Measurements from ENCODE around the gene KRT12. TPM values are rescaled to one million over a fixed set of nuclear protein-coding genes. Genes with fewer than 3 reads are reported as not detected.

Gene KRT12
- total and polyA plus RNA-seq, 2 donors: 0.52 to 1.6 TPM

DNA sequence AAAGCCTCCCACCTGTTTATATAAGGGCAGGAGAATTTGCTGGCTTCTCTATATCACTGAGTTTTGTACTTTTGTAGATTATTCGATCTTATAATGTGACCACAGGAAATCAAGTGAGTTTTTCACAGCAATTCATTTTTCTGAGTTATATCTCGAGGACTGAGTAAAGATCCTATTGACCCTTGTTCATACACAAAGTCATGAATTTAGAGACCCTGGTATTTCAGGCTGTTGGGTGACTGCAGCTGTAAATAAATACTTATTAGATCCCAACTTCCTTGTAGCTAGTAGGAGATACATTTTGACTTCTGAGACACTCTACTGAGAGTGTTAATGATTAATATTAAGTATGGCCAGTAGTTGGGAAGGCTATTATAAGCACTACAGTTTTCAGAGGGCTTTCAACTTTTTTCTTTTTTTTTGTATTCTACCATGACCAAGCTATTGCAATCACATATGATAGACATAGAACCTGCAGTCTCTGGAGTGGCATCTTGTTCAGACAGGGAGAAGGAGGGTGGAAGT is 21.2 kb upstream of the KRT12 start:
- H3K27me3 ChIP-seq (ENCODE audit: control insufficient read depth in 2 of 2, insufficient read depth in 1 of 2, low read length in 1 of 2): peaks cover 0 to 6% of the 10 kb centered on the region in 2 donors
- no peaks in the 10 kb centered on the region for H3K4me1 ChIP-seq (ENCODE audit: control insufficient read depth in 2 of 2, insufficient read depth in 2 of 2, low read length in 2 of 2)
- no peaks in the 10 kb centered on the region for H3K36me3 ChIP-seq (ENCODE audit: control insufficient read depth in 2 of 2, insufficient read depth in 2 of 2, low read length in 1 of 2)
- no peaks in the 10 kb centered on the region for H3K9me3 ChIP-seq (ENCODE audit: control insufficient read depth in 2 of 2, insufficient read depth in 1 of 2, low read length in 1 of 2)
- WGBS: 90% methylated on average over 2 of the region's 2 CpGs
- DNase-seq (ENCODE audit: low read depth in 6 of 9, low spot score in 9 of 9): no peak
- H3K27ac ChIP-seq (ENCODE audit: low read depth in 1 of 2, low read length in 1 of 2): no peak overlapping the region
- no peak overlapping the region for H3K4me3 ChIP-seq (ENCODE audit: low read length in 2 of 2)

DNA sequence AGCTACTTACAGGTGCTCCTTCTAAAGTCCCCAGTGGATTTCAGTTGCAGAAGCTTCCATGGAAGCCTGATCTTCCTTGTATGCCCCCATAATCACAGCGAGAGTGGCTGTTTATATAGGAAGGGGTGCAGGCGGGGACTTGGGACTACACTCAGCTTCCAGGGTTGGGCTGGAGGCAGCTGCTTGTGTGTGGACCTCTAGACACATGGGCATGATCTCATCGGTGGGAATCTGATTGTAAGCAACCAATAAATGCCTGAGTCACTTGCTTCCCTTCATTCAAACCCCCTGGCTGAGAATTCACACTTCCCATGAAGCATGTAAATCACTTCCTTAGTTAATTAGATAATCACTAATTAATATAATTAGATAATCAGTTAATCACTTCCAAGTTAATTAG is 19.1 kb upstream of the KRT12 start:
- no peak for DNase-seq (ENCODE audit: low read depth in 6 of 9, low spot score in 9 of 9)
- Histone ChIP-seq H3K4me1 (ENCODE audit: control insufficient read depth in 2 of 2, insufficient read depth in 2 of 2, low read length in 2 of 2) (no peaks in the 10 kb centered on the region), H3K27me3 (ENCODE audit: control insufficient read depth in 2 of 2, insufficient read depth in 1 of 2, low read length in 1 of 2) (peaks cover 0 to 6% of the 10 kb centered on the region in 2 donors), H3K27ac (ENCODE audit: low read depth in 1 of 2, low read length in 1 of 2) (no peak overlapping the region), H3K4me3 (ENCODE audit: low read length in 2 of 2) (no peak overlapping the region), H3K36me3 (ENCODE audit: control insufficient read depth in 2 of 2, insufficient read depth in 2 of 2, low read length in 1 of 2) (no peaks in the 10 kb centered on the region), H3K9me3 (ENCODE audit: control insufficient read depth in 2 of 2, insufficient read depth in 1 of 2, low read length in 1 of 2) (no peaks in the 10 kb centered on the region)
- 87% methylated on average over 3 of the region's 3 CpGs for WGBS

DNA sequence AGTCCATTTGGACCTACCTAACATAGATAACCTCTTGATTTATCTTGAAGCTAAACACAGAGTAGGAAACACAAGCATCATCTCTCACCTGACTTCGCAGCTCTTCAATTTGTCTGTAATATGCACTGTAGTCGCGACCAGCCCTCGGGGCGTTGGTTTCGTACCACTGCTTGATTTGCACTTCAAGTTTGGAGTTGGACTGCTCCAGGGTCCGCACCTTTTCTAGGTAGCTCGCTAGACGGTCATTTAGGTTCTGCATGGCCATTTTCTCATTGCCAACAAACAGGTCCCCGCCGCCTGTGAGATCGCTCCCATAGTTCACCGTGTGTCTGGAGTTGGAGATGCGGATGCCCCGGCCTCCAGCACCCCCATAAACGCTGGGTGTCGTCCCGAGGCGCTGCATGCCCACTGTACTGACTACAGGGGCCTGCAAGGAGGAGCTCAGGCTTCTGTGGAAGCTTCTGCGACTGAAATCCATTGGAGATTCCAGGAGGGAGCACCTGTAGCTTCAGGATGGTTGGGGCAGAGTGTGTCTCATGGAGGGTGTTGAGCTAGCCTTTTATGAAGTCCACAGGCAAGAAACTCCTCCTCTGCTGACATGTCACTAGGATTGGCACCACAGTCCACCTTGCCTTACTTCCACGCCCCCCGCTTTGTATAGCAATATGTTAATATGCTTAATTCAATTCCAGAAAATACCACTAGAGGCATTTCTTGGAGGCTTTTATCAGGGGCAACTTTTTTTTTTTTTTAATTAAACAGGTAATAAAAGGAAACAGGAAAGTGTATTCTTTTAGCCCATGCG is 17.9 kb upstream of the KRT12 start, which contains the start of gene KRT20:
Gene KRT20 (minus strand): TSS at position 535 of the 805 bp plus-strand sequence. CDS start 57 bp downstream, at position 478.
- Histone ChIP-seq H3K9me3 (ENCODE audit: control insufficient read depth in 2 of 2, insufficient read depth in 1 of 2, low read length in 1 of 2) (no peaks in the 10 kb centered on the region), H3K36me3 (ENCODE audit: control insufficient read depth in 2 of 2, insufficient read depth in 2 of 2, low read length in 1 of 2) (no peaks in the 10 kb centered on the region), H3K4me1 (ENCODE audit: control insufficient read depth in 2 of 2, insufficient read depth in 2 of 2, low read length in 2 of 2) (no peaks in the 10 kb centered on the region), H3K4me3 (ENCODE audit: low read length in 2 of 2) (no peak within 1 kb of the TSS), H3K27me3 (ENCODE audit: control insufficient read depth in 2 of 2, insufficient read depth in 1 of 2, low read length in 1 of 2) (peaks cover 0 to 6% of the 10 kb centered on the region in 2 donors), H3K27ac (ENCODE audit: low read depth in 1 of 2, low read length in 1 of 2) (no peak within 1 kb of the TSS)
- no peak for DNase-seq (ENCODE audit: low read depth in 6 of 9, low spot score in 9 of 9)
- WGBS: 95% methylated on average over 23 of the region's 23 CpGs

DNA sequence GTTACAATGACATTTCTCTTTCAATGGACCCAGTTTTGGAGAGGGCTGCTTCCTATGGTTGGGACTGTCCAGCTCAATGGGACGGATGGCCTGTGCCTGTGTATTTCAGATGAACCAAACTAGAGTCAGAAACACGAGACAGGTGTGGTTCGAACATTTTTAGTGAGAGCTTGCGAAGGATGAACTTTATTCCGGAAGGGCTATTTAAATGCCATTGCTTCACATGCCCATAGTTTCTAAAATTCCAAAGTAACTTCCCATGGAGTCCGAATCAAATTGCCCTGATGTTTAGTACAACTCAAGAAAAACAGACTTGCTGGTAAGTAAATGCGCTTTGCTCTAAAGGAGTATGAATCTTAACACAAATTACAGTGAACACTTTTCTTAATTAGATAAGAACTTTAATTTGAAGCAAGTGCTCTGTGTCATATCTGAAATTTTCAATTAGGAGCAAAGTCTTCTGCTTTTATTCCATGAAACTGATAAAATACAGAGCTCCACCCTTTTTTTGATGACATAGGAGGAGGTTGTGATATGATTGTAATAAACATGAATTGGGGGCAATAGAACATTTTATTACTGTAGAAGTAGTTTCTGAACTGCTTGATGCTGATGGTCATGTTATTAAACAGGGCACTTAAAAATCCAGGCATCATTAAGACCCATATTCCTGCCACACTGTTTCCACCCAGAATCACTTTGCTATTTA is 16.8 kb upstream of the KRT12 start:
- H3K27me3 ChIP-seq (ENCODE audit: control insufficient read depth in 2 of 2, insufficient read depth in 1 of 2, low read length in 1 of 2): peaks cover 0 to 6% of the 10 kb centered on the region in 2 donors
- 98% methylated on average over 7 of the region's 7 CpGs for WGBS
- no peak for DNase-seq (ENCODE audit: low read depth in 6 of 9, low spot score in 9 of 9)
- H3K4me1 ChIP-seq (ENCODE audit: control insufficient read depth in 2 of 2, insufficient read depth in 2 of 2, low read length in 2 of 2): no peaks in the 10 kb centered on the region
- no peaks in the 10 kb centered on the region for H3K9me3 ChIP-seq (ENCODE audit: control insufficient read depth in 2 of 2, insufficient read depth in 1 of 2, low read length in 1 of 2)
- no peaks in the 10 kb centered on the region for H3K36me3 ChIP-seq (ENCODE audit: control insufficient read depth in 2 of 2, insufficient read depth in 2 of 2, low read length in 1 of 2)
- H3K4me3 ChIP-seq (ENCODE audit: low read length in 2 of 2): no peak overlapping the region
- no peak overlapping the region for H3K27ac ChIP-seq (ENCODE audit: low read depth in 1 of 2, low read length in 1 of 2)

DNA sequence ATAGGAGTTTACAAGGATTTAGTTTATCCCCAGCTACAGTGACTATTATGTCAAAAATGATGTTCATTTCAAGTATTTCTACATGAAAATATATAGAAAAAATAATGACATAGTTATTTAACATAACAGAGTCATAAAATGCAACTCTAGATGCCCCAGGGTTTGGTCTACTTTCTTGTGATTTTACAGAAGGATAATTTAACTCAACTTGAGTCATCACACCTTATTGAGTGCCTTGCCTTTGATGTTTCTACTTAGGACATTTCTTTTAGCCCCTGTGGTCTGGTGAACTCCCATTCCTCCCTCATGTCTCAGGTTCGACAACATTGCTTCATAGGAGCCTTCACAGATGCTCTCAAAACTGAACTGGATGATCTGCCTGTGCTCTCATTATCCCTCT is 16.0 kb upstream of the KRT12 start:
- no peaks in the 10 kb centered on the region for H3K36me3 ChIP-seq (ENCODE audit: control insufficient read depth in 2 of 2, insufficient read depth in 2 of 2, low read length in 1 of 2)
- peaks cover 0 to 6% of the 10 kb centered on the region in 2 donors for H3K27me3 ChIP-seq (ENCODE audit: control insufficient read depth in 2 of 2, insufficient read depth in 1 of 2, low read length in 1 of 2)
- H3K4me3 ChIP-seq (ENCODE audit: low read length in 2 of 2): no peak overlapping the region
- DNase-seq (ENCODE audit: low read depth in 6 of 9, low spot score in 9 of 9): no peak
- 95% methylated on average over 1 of the region's 1 CpG for WGBS
- no peaks in the 10 kb centered on the region for H3K4me1 ChIP-seq (ENCODE audit: control insufficient read depth in 2 of 2, insufficient read depth in 2 of 2, low read length in 2 of 2)
- H3K9me3 ChIP-seq (ENCODE audit: control insufficient read depth in 2 of 2, insufficient read depth in 1 of 2, low read length in 1 of 2): no peaks in the 10 kb centered on the region
- H3K27ac ChIP-seq (ENCODE audit: low read depth in 1 of 2, low read length in 1 of 2): no peak overlapping the region

DNA sequence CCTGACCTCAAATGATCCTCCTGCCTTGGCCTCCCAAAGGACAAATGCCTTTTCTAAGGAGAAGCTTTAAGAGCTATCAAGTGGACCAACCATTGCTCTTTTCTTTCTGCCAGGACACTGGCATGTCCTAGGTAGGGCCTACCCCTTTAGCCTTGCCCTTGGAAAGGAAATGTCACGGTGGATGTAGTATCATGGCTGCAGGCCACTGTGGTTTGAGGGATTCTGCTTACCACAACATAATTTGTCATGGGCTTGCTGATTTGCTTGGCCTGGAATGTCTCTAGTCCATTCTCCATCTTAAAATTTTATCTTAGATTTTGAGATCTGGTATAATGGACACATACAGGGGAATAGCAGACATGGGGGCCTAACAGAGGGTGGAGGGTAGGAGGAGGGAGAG is 12.0 kb upstream of the KRT12 start:
- Histone ChIP-seq H3K4me1 (ENCODE audit: control insufficient read depth in 2 of 2, insufficient read depth in 2 of 2, low read length in 2 of 2) (no peaks in the 10 kb centered on the region), H3K9me3 (ENCODE audit: control insufficient read depth in 2 of 2, insufficient read depth in 1 of 2, low read length in 1 of 2) (no peaks in the 10 kb centered on the region), H3K36me3 (ENCODE audit: control insufficient read depth in 2 of 2, insufficient read depth in 2 of 2, low read length in 1 of 2) (no peaks in the 10 kb centered on the region), H3K4me3 (ENCODE audit: low read length in 2 of 2) (no peak overlapping the region), H3K27ac (ENCODE audit: low read depth in 1 of 2, low read length in 1 of 2) (no peak overlapping the region), H3K27me3 (ENCODE audit: control insufficient read depth in 2 of 2, insufficient read depth in 1 of 2, low read length in 1 of 2) (no peaks in the 10 kb centered on the region)
- WGBS: 92% methylated on average over 1 of the region's 1 CpG
- DNase-seq (ENCODE audit: low read depth in 6 of 9, low spot score in 9 of 9): no peak

DNA sequence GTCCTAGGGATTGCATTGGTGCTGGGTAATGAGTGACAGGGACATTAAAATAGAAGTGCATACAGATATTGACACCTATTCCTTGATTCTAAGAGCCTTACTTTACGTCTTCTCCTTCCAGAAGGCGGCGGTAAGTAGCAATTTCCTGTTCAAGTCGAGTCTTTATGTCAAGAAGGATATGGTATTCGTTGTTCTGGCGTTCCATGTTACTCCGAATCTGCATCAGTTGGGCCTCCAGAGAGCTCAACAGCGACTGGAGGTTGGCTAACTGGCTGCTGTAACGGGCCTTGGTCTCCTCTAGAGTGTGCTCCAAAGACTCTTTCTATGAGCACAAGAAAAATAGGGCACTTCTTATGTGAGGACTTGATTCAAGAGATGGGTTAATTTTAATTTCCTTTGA is 11.0 kb upstream of the KRT12 start:
- no peaks in the 10 kb centered on the region for H3K27me3 ChIP-seq (ENCODE audit: control insufficient read depth in 2 of 2, insufficient read depth in 1 of 2, low read length in 1 of 2)
- 94% methylated on average over 9 of the region's 9 CpGs for WGBS
- no peaks in the 10 kb centered on the region for H3K36me3 ChIP-seq (ENCODE audit: control insufficient read depth in 2 of 2, insufficient read depth in 2 of 2, low read length in 1 of 2)
- no peak for DNase-seq (ENCODE audit: low read depth in 6 of 9, low spot score in 9 of 9)
- no peak overlapping the region for H3K27ac ChIP-seq (ENCODE audit: low read depth in 1 of 2, low read length in 1 of 2)
- H3K9me3 ChIP-seq (ENCODE audit: control insufficient read depth in 2 of 2, insufficient read depth in 1 of 2, low read length in 1 of 2): no peaks in the 10 kb centered on the region
- H3K4me1 ChIP-seq (ENCODE audit: control insufficient read depth in 2 of 2, insufficient read depth in 2 of 2, low read length in 2 of 2): no peaks in the 10 kb centered on the region
- H3K4me3 ChIP-seq (ENCODE audit: low read length in 2 of 2): no peak overlapping the region

DNA sequence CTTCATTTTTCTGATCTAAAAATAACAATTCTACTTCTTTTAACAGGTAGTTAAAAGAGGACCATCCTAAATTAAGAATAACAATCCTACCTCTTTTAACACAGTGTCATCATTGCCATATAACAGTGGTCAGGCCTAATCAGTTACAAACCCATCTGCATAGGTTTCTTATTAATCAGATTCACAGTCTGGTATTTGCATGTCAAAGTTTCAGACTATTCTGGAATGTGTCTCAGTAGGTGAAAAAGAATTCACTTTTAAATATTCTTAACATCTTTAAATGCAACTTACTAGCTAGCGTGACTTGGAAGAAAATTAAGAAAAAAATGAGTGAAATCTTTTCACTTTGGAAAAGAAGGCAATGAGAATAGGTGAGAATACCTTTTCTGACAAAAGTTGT is 6.8 kb upstream of the KRT12 start:
- Histone ChIP-seq H3K36me3 (ENCODE audit: control insufficient read depth in 2 of 2, insufficient read depth in 2 of 2, low read length in 1 of 2) (no peaks in the 10 kb centered on the region), H3K4me1 (ENCODE audit: control insufficient read depth in 2 of 2, insufficient read depth in 2 of 2, low read length in 2 of 2) (no peaks in the 10 kb centered on the region), H3K27ac (ENCODE audit: low read depth in 1 of 2, low read length in 1 of 2) (no peak overlapping the region), H3K27me3 (ENCODE audit: control insufficient read depth in 2 of 2, insufficient read depth in 1 of 2, low read length in 1 of 2) (peaks cover 0 to 2% of the 10 kb centered on the region in 2 donors), H3K9me3 (ENCODE audit: control insufficient read depth in 2 of 2, insufficient read depth in 1 of 2, low read length in 1 of 2) (no peaks in the 10 kb centered on the region), H3K4me3 (ENCODE audit: low read length in 2 of 2) (no peak overlapping the region)
- 100% methylated on average over 1 of the region's 1 CpG for WGBS
- no peak for DNase-seq (ENCODE audit: low read depth in 6 of 9, low spot score in 9 of 9)

DNA sequence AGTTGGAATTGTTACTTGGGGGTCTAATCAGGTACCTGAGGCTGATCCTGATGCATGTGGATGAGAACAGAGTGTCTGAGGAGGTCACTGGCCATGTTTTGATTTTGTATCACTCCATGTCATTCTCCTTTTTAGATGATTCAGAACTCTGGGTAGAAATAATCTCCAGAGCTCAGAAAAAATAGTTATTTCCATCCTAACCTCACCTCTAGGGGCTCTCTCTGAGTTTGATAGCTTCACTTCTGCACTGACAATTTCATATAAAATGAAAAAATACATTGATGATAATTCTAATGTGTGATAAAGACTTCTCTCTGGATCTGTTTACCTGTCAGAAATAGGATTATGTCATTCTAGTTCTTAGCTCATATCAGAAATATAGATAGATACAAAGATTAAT is 6.2 kb upstream of the KRT12 start:
- H3K36me3 ChIP-seq (ENCODE audit: control insufficient read depth in 2 of 2, insufficient read depth in 2 of 2, low read length in 1 of 2): no peaks in the 10 kb centered on the region
- DNase-seq (ENCODE audit: low read depth in 6 of 9, low spot score in 9 of 9): no peak

More for the DNA sequence above, 6.2 kb upstream of the KRT12 start:
- H3K27ac ChIP-seq (ENCODE audit: low read depth in 1 of 2, low read length in 1 of 2): no peak overlapping the region
- H3K4me3 ChIP-seq (ENCODE audit: low read length in 2 of 2): no peak overlapping the region
- H3K9me3 ChIP-seq (ENCODE audit: control insufficient read depth in 2 of 2, insufficient read depth in 1 of 2, low read length in 1 of 2): no peaks in the 10 kb centered on the region
- no peaks in the 10 kb centered on the region for H3K4me1 ChIP-seq (ENCODE audit: control insufficient read depth in 2 of 2, insufficient read depth in 2 of 2, low read length in 2 of 2)
- H3K27me3 ChIP-seq (ENCODE audit: control insufficient read depth in 2 of 2, insufficient read depth in 1 of 2, low read length in 1 of 2): peaks cover 0 to 2% of the 10 kb centered on the region in 2 donors

All from thymus (tissue), 11 donors.